Activated CD8-positive, alpha-beta T cell treated with anti-CD3 and anti-CD28 coated beads for 36 hours (primary cell): ENCODE measurements around the gene RNF169. TPM values are rescaled to one million over a fixed set of nuclear protein-coding genes. Genes with fewer than 3 reads are reported as not detected.

ENCODE experiments used
- ATAC-seq: fragments of 200-7000 bp; cut with Tn5 transposase; one replicate; pipeline ENCODE4 v1.10.0; 2021; ENCODE audit warnings: mild to moderate bottlenecking, moderate library complexity
- CTCF ChIA-PET: fragments of 350-600 bp; sonication (Branson Sonifier 250); formaldehyde crosslinking; loops from one replicate; lab custom pipeline; 2021; ENCODE audit warnings: antibody characterized with exemption; lab: Charles Lee
- POLR2A ChIA-PET: fragments of 350-600 bp; sonication (Branson Sonifier 250); formaldehyde crosslinking; loops from one replicate; lab custom pipeline; 2021; ENCODE audit warnings: antibody characterized with exemption; lab: Charles Lee
- DNase-seq: peaks from one replicate; pipeline ENCODE4 v3.0.0-alpha.2; 2020
- H3K27ac Mint-ChIP-seq: one replicate; pipeline ENCODE4 v1.8.0; 2021; ENCODE audit warnings: mild to moderate bottlenecking, mixed read lengths
- H3K27me3 Mint-ChIP-seq: one replicate; pipeline ENCODE4 v1.8.0; 2021; ENCODE audit warnings: mixed read lengths
- H3K36me3 Mint-ChIP-seq: one replicate; pipeline ENCODE4 v1.8.0; 2021; ENCODE audit warnings: low read depth, mixed read lengths
- H3K4me1 Mint-ChIP-seq: one replicate; pipeline ENCODE4 v1.8.0; 2021; ENCODE audit warnings: low read depth, mixed read lengths
- H3K4me3 Mint-ChIP-seq: one replicate; pipeline ENCODE4 v1.8.0; 2021; ENCODE audit warnings: mild to moderate bottlenecking, moderate library complexity, mixed read lengths
- H3K9me3 Mint-ChIP-seq: one replicate; pipeline ENCODE4 v1.8.0; 2021; ENCODE audit warnings: mixed read lengths
- intact Hi-C: fragments of 100-400 bp; cut with micrococcal nuclease; formaldehyde crosslinking; loops from one replicate; pipeline ENCODE4 v1.10.0; 2022
- total RNA-seq, 2 experiments: library from RNA; stranded (reverse); gene quantifications; one replicate each; pipeline ENCODE4 v1.2.3, GENCODE V29; 2021
- TF ChIP-seq, protein P1 (sequence below): fragments of 200-600 bp; IDR thresholded peaks from one replicate; pipeline ENCODE4 v1.8.0; 2022; ENCODE audit warnings: antibody characterized with exemption, mild to moderate bottlenecking

Gene RNF169
- total RNA-seq, 2 experiments from 2014 or later = 13.9 to 14.2 TPM

DNA sequence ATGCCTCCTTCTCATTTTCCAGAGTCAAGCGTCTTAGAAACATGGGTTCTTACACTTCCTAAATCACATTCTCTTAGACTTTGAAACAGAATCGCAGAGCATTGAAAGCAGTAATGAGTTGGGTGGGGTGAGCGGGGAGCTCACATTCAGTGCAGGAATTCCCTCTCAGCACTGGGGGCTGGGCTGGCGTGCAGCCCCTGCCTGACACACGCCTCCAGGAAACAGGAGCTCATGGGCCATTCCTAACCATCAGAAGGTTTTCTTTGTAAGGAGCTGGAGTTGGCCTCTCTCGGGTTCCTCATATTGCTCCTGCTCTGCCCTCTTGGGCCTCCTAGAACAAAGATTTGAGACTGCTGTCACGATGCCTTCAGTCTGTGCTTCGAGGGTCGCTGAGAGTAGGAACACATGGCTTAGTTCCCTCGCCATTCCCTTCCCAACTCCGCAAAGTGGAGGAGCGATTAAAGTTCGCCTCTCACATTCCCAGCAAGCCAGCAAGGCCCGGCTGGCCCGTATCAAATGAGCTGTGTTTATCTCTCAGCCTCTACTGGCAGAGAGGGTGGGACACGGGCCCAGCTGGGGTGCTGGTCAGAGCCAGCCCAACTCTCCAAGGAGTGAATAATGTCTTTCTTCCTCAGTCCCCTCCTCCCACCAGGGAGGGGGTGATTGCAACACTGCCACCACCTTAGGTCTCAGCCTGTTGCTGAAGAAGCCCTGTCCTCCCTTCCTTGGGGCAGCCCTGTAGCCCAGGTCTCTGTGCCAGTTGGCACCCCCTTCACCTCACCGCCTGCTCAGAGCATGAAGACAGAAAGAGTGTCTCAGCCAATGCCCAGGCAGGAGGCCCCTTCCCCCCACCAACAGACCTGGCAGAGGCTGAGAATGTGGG lies 27.8 kb upstream of the RNF169 start:
- peaks cover 10% of the 10 kb centered on the region for H3K27me3 Mint-ChIP-seq
- POLR2A ChIA-PET = no interaction called here
- no peaks in the 10 kb centered on the region for H3K9me3 Mint-ChIP-seq
- CTCF ChIA-PET = interaction anchor here (0.8 to 2.1 kb wide), 3 partner anchors 18 to 19 kb away, joined by 3 to 6 read pairs (median 3); no protein-coding TSS in a partner anchor
- no peak for DNase-seq
- no peak for ATAC-seq
- no peak overlapping the region for H3K4me3 Mint-ChIP-seq
- H3K36me3 Mint-ChIP-seq = no peaks in the 10 kb centered on the region
- TF ChIP-seq, protein P1, sequence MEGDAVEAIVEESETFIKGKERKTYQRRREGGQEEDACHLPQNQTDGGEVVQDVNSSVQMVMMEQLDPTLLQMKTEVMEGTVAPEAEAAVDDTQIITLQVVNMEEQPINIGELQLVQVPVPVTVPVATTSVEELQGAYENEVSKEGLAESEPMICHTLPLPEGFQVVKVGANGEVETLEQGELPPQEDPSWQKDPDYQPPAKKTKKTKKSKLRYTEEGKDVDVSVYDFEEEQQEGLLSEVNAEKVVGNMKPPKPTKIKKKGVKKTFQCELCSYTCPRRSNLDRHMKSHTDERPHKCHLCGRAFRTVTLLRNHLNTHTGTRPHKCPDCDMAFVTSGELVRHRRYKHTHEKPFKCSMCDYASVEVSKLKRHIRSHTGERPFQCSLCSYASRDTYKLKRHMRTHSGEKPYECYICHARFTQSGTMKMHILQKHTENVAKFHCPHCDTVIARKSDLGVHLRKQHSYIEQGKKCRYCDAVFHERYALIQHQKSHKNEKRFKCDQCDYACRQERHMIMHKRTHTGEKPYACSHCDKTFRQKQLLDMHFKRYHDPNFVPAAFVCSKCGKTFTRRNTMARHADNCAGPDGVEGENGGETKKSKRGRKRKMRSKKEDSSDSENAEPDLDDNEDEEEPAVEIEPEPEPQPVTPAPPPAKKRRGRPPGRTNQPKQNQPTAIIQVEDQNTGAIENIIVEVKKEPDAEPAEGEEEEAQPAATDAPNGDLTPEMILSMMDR = no peak
- H3K27ac Mint-ChIP-seq = no peak overlapping the region
- intact Hi-C loops = no loop called here
- no peaks in the 10 kb centered on the region for H3K4me1 Mint-ChIP-seq

- ChIA-PET POLR2A (no interaction called here), CTCF (interaction anchor here (1.2 to 2.1 kb wide), 2 partner anchors 18 to 19 kb away, joined by 3 to 6 read pairs; no protein-coding TSS in a partner anchor)
- TF ChIP-seq, protein P1 = no peak
- peaks cover 10% of the 10 kb centered on the region for H3K27me3 Mint-ChIP-seq
- intact Hi-C loops = no loop called here
- DNase-seq (no peak), ATAC-seq (no peak)
- H3K9me3 Mint-ChIP-seq = no peaks in the 10 kb centered on the region
- H3K27ac Mint-ChIP-seq = no peak overlapping the region
- no peak overlapping the region for H3K4me3 Mint-ChIP-seq
- H3K36me3 Mint-ChIP-seq = no peaks in the 10 kb centered on the region
- H3K4me1 Mint-ChIP-seq = no peaks in the 10 kb centered on the region
Measured at GRCh38 chr11:74721479-74721835, 27.2 kb upstream of the RNF169 start.

DNA sequence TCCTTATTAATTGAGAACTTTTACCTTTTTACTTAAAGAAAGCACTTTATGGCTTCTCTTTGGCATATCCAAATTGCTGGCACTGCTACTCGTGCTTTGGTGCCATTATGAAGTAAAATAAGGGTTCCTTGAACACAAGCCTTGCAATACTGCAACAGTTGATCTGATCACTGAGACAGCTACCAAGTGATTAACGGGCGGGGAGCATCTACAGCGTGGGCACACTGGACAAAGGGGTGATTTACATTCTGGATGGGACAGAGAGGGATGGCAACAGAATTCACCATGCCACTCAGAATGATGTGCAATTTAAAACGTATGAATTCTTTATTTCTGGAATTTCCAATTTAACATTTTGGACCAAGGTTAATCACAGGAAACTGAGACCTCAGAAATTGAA lies 25.1 kb upstream of the RNF169 start:
- Mint-ChIP-seq H3K9me3 (no peaks in the 10 kb centered on the region), H3K36me3 (no peaks in the 10 kb centered on the region), H3K4me1 (no peaks in the 10 kb centered on the region), H3K4me3 (no peak overlapping the region), H3K27me3 (peaks cover 10% of the 10 kb centered on the region), H3K27ac (no peak overlapping the region)
- ChIA-PET CTCF (interaction anchor here (1.3 to 8.8 kb wide), 3 partner anchors 15 to 20 kb away, joined by 4 to 126 read pairs (median 30); no protein-coding TSS in a partner anchor), POLR2A (no interaction called here)
- TF ChIP-seq, protein P1 = no peak
- intact Hi-C loops = no loop called here
- no peak for DNase-seq
- no peak for ATAC-seq

- Mint-ChIP-seq H3K36me3 (no peaks in the 10 kb centered on the region), H3K4me3 (no peak overlapping the region), H3K27ac (no peak overlapping the region), H3K4me1 (no peaks in the 10 kb centered on the region), H3K9me3 (no peaks in the 10 kb centered on the region), H3K27me3 (peaks cover 26% of the 10 kb centered on the region)
- TF ChIP-seq, protein P1 = no peak
- no peak for ATAC-seq
- POLR2A ChIA-PET = interaction anchor here (1.0 to 1.2 kb wide), 2 partner anchors 22 to 23 kb away, joined by 3 to 4 read pairs; no protein-coding TSS in a partner anchor
- CTCF ChIA-PET = interaction anchor here (0.8 to 8.8 kb wide), 19 partner anchors 9 to 339 kb away, joined by 3 to 126 read pairs (median 4); no protein-coding TSS in a partner anchor
- no peak for DNase-seq
- intact Hi-C loops = no loop called here
Measured at GRCh38 chr11:74725701-74726100, 22.9 kb upstream of the RNF169 start.
